ENCODE measurements around the gene ATG5. TPM values are rescaled to one million over a fixed set of nuclear protein-coding genes. Genes with fewer than 3 reads are reported as not detected.

ATG5 gene
- total RNA-seq, 3 donors from 2014 or later, result 39.4 to 51.6 (median 43.0) TPM

DNA sequence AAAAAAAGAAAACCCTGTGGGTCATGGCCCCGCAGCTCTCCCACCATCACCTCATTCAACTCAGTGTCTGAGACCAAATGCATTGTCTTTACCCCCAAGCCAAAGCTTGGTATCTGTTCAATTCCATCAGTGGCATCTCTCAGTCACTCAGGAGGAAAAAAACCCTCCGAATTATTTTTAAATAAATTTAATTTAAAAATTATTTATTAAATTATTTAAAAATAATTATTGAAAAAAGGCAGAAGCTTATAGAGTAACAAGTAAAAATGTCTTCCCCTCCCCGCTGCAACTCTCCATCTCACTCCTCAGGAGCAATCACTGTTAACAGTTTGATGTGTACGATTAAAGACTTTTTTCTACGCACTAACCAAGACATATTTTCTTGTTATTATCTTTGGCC is 188.7 kb downstream of the ATG5 start:
- H3K4me1 ChIP-seq (ENCODE audit: low read depth), result no peaks in the 10 kb centered on the region
- no peak overlapping the region for H3K4me3 ChIP-seq
- ATAC-seq, result no peak
- intact Hi-C loops (cut with DNase I, micrococcal nuclease), result no loop called here
- no peaks in the 10 kb centered on the region for H3K36me3 ChIP-seq (ENCODE audit: low read depth)
- DNase-seq, result no peak
- no peaks in the 10 kb centered on the region for H3K9me3 ChIP-seq
- TF ChIP-seq, protein P1, sequence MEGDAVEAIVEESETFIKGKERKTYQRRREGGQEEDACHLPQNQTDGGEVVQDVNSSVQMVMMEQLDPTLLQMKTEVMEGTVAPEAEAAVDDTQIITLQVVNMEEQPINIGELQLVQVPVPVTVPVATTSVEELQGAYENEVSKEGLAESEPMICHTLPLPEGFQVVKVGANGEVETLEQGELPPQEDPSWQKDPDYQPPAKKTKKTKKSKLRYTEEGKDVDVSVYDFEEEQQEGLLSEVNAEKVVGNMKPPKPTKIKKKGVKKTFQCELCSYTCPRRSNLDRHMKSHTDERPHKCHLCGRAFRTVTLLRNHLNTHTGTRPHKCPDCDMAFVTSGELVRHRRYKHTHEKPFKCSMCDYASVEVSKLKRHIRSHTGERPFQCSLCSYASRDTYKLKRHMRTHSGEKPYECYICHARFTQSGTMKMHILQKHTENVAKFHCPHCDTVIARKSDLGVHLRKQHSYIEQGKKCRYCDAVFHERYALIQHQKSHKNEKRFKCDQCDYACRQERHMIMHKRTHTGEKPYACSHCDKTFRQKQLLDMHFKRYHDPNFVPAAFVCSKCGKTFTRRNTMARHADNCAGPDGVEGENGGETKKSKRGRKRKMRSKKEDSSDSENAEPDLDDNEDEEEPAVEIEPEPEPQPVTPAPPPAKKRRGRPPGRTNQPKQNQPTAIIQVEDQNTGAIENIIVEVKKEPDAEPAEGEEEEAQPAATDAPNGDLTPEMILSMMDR (IDR thresholded peaks at IDR 0.05), result no peak

GRCh38 chr6:106135911-106136571 is 189.5 kb downstream of the ATG5 start:
- Histone ChIP-seq H3K4me3 (no peak overlapping the region), H3K9me3 (no peaks in the 10 kb centered on the region), H3K4me1 (ENCODE audit: low read depth) (no peaks in the 10 kb centered on the region), H3K36me3 (ENCODE audit: low read depth) (no peaks in the 10 kb centered on the region)
- ATAC-seq, result peak; percentile 37
- intact Hi-C loops (cut with DNase I, micrococcal nuclease), result no loop called here
- DNase-seq, result no peak
- TF ChIP-seq, protein P1 (IDR thresholded peaks at IDR 0.05), result no peak

GRCh38 chr6:106134906-106135634 is 190.5 kb downstream of the ATG5 start:
- DNase-seq (peak; percentile 56 to 74 (median 57)), ATAC-seq (peak; percentile 93)
- Histone ChIP-seq H3K4me1 (ENCODE audit: low read depth) (peaks cover under 1% of the 10 kb centered on the region), H3K9me3 (no peaks in the 10 kb centered on the region), H3K4me3 (no peak overlapping the region), H3K36me3 (ENCODE audit: low read depth) (no peaks in the 10 kb centered on the region)
- TF ChIP-seq, protein P1 (IDR thresholded peaks at IDR 0.05), result no peak
- intact Hi-C loops (cut with DNase I, micrococcal nuclease), result no loop called here

Other genes with a start within 250 kb of the ATG5 start
- gene PRDM1, start 239.4 kb downstream of the ATG5 start, total RNA-seq, result 10 to 100 TPM; 10.5 to 30.7 (median 23.4) TPM
- gene CRYBG1, start 35.0 kb upstream of the ATG5 start, total RNA-seq, result 10 to 100 TPM; 26.6 to 93.0 (median 86.4) TPM

Measured in mucosa of descending colon (tissue), 3 donors.